Measurements from ENCODE around the gene PRRT1. TPM values are rescaled to one million over a fixed set of nuclear protein-coding genes. Genes with fewer than 3 reads are reported as not detected.
"Not testable (repeated sequence)": the region's sequence is repeated elsewhere in the genome, so short reads cannot be mapped to it uniquely, and the experiment has no call there.

Gene PRRT1
- total RNA-seq, 2 experiments from 2014 or later = 1.1 to 1.6 TPM

DNA sequence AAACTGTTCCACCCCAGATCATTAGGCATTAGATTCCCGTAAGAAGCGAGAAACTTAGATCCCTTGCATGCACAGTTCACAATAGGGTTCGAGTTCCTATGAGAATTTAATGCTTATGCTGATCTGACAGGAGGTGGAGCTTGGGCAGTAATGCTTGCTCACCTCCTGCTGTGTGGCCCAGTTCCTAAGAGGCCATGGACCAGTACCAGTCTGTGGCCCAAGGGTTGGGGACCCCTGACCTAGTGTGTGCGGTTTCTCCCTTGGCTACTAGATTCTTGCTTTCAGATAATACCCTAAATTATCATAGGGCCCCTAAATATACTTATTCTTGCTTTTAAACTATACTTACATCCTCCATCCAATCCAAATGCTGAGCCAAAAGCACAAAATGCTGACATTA is 42.6 kb upstream of the PRRT1 start:
- CTCF ChIA-PET = interaction anchor here (1.5 to 4.4 kb wide), 2 partner anchors 65 to 77 kb away, joined by 10 to 32 read pairs; partner anchors contain the start of genes ATF6B and FKBPL
- H3K27me3 Mint-ChIP-seq = no peaks in the 10 kb centered on the region

GRCh38 chr6:32193096-32193495 is 41.4 kb upstream of the PRRT1 start:
- ATAC-seq; intact Hi-C loops (cut with micrococcal nuclease); H3K9me3 Mint-ChIP-seq; DNase-seq; H3K27me3 Mint-ChIP-seq: not testable (repeated sequence)
- peaks cover 21% of the 10 kb centered on the region for H3K36me3 Mint-ChIP-seq (ENCODE audit: low read depth)
- H3K27ac Mint-ChIP-seq = peak overlapping the region; percentile 99
- H3K4me3 Mint-ChIP-seq = peak overlapping the region; percentile 97
- ChIA-PET CTCF (interaction anchor here (0.8 to 4.4 kb wide), 4 partner anchors 14 to 760 kb away, joined by 3 to 32 read pairs (median 3); partner anchors contain the start of gene HLA-DMA), POLR2A (interaction anchor here (1.0 to 7.2 kb wide), 4 partner anchors 14 to 645 kb away, joined by 3 to 72 read pairs (median 3); partner anchors contain the start of genes AGPAT1, ATF6B, RNF5 and TAP2)
- peaks cover 33% of the 10 kb centered on the region for H3K4me1 Mint-ChIP-seq (ENCODE audit: low read depth)

More for the DNA sequence above, 42.6 kb upstream of the PRRT1 start:
- Mint-ChIP-seq H3K4me1 (ENCODE audit: low read depth) (peaks cover 22% of the 10 kb centered on the region), H3K27ac (peak overlapping the region; percentile 99), H3K9me3 (no peaks in the 10 kb centered on the region), H3K4me3 (peak overlapping the region; percentile 94), H3K36me3 (ENCODE audit: low read depth) (peaks cover 8% of the 10 kb centered on the region)
- intact Hi-C loops (cut with micrococcal nuclease) = loop anchor here (2.0 kb wide), 2 partner anchors 16 to 64 kb away; partner anchors contain the start of genes FKBPL and RNF5
- POLR2A ChIA-PET = interaction anchor here (1.6 to 2.0 kb wide), 2 partner anchors 17 to 22 kb away, joined by 4 to 13 read pairs; partner anchors contain the start of genes AGPAT1 and RNF5
- ATAC-seq = no peak
- DNase-seq = no peak
- TF ChIP-seq, protein P1, sequence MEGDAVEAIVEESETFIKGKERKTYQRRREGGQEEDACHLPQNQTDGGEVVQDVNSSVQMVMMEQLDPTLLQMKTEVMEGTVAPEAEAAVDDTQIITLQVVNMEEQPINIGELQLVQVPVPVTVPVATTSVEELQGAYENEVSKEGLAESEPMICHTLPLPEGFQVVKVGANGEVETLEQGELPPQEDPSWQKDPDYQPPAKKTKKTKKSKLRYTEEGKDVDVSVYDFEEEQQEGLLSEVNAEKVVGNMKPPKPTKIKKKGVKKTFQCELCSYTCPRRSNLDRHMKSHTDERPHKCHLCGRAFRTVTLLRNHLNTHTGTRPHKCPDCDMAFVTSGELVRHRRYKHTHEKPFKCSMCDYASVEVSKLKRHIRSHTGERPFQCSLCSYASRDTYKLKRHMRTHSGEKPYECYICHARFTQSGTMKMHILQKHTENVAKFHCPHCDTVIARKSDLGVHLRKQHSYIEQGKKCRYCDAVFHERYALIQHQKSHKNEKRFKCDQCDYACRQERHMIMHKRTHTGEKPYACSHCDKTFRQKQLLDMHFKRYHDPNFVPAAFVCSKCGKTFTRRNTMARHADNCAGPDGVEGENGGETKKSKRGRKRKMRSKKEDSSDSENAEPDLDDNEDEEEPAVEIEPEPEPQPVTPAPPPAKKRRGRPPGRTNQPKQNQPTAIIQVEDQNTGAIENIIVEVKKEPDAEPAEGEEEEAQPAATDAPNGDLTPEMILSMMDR (IDR thresholded peaks at IDR 0.05) = no peak

GRCh38 chr6:32192608-32193039 is 40.9 kb upstream of the PRRT1 start, which contains the start of gene GPSM3:
GPSM3 (minus strand) TSS chr6:32192643; CDS start chr6:32192513, 130 bp downstream.
- H3K27me3 Mint-ChIP-seq = no peaks in the 10 kb centered on the region
- H3K27ac Mint-ChIP-seq = peak within 1 kb of the TSS; percentile 99
- ChIA-PET POLR2A (interaction anchor here (0.8 to 7.2 kb wide), 6 partner anchors 14 to 779 kb away, joined by 3 to 72 read pairs (median 3); partner anchors contain the start of genes AGPAT1, ATF6B, PSMB9 and RNF5), CTCF (interaction anchor here (0.8 to 4.4 kb wide), 4 partner anchors 13 to 761 kb away, joined by 3 to 32 read pairs (median 3); partner anchors contain the start of gene HLA-DMA)
- peaks cover 23% of the 10 kb centered on the region for H3K36me3 Mint-ChIP-seq (ENCODE audit: low read depth)
- TF ChIP-seq, protein P1 (IDR thresholded peaks at IDR 0.05) = no peak
- intact Hi-C loops (cut with micrococcal nuclease) = no loop called here
- peaks cover 38% of the 10 kb centered on the region for H3K4me1 Mint-ChIP-seq (ENCODE audit: low read depth)
- H3K4me3 Mint-ChIP-seq = peak within 1 kb of the TSS; percentile 97
- DNase-seq (peak; percentile 63), ATAC-seq (no peak)
- no peaks in the 10 kb centered on the region for H3K9me3 Mint-ChIP-seq

DNA sequence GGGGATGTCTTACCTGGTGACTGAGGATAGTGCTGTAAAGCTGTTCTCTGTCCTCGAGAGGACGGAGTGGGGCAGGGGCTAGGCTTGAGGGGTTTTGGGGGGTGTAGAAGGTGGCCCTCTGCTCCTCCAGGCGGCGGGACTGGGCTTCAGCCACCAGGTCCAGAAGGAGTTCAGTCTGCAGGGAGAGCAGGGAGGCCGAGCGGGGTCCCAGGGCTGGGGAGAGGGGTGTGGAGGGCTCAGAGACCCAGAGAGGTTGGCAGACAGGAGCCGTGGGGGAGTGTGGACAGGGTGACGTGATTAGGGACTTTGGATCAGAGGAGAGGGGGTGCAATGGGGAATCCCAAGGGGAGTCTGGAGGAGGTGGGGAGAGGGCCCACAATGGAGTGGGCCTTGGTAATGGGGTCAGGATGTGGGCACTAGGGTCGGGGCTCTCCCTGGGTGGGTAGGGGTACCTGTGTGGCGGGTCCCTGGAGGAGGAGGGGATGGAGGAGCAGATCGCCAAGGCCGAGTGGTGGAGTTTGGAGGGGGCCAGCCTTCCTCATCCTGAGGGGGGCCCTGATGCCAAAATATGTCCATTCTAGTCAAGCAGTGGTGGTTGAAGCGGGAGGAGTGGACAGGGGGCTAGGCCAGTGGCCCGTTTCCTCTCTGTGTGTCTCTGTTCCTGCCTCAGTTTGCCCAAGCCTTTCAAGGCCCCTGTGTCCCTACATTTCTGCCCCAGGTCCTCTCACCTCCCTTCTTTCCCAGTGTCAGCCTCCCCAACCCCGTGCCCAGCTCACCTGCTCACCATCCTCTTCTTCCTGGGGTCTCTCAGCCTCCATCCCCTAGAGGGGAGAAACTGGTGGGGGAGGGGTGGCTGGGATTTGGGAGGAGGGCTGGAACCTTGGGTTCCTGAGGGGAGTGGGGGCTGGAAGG is 40.2 kb upstream of the PRRT1 start:
- POLR2A ChIA-PET = interaction anchor here (0.8 to 7.2 kb wide), 6 partner anchors 13 to 780 kb away, joined by 3 to 72 read pairs (median 3); partner anchors contain the start of genes AGPAT1, ATF6B, PSMB9 and RNF5
- TF ChIP-seq, protein P1 (IDR thresholded peaks at IDR 0.05) = no peak
- H3K27ac Mint-ChIP-seq = peak overlapping the region; percentile 99
- peak; percentile 25 for DNase-seq
- no peaks in the 10 kb centered on the region for H3K9me3 Mint-ChIP-seq
- H3K27me3 Mint-ChIP-seq = no peaks in the 10 kb centered on the region
- H3K36me3 Mint-ChIP-seq (ENCODE audit: low read depth) = peaks cover 29% of the 10 kb centered on the region
- ATAC-seq = no peak
- intact Hi-C loops (cut with micrococcal nuclease) = no loop called here
- CTCF ChIA-PET = interaction anchor here (0.8 to 4.4 kb wide), 5 partner anchors 27 to 761 kb away, joined by 3 to 32 read pairs (median 3); partner anchors contain the start of genes EGFL8 and HLA-DMA
- H3K4me3 Mint-ChIP-seq = peak overlapping the region; percentile 97
- peaks cover 43% of the 10 kb centered on the region for H3K4me1 Mint-ChIP-seq (ENCODE audit: low read depth)
